Stimulated activated naive B cell treated with anti-CD40 and anti-IgM and Interleukin-4, amounts not matched to agents 10 μg/mL and 1 μg/mL and 100 μg/mL, for 72 hours (primary cell): ENCODE data around the gene ATP7A.
"Not testable (repeated sequence)": the region's sequence is repeated elsewhere in the genome, so short reads cannot be mapped to it uniquely, and the experiment has no call there.

ENCODE experiments used
- ATAC-seq, 2 donors: fragments of 150-1000 bp; cut with Tn5 transposase; replicated peaks; 2 replicates each; pipeline ENCODE4 v1.10.0; 2021; ENCODE audit warnings: moderate library complexity in 1 of 2
- DNase-seq: peaks from one replicate; pipeline ENCODE4 v3.0.0; 2021
- H3K27ac Mint-ChIP-seq: one replicate; pipeline ENCODE4 v1.8.0; 2022; ENCODE audit warnings: mild to moderate bottlenecking, mixed read lengths
- H3K27me3 Mint-ChIP-seq, 2 donors: one replicate each; pipeline ENCODE4 v1.8.0; 2022; ENCODE audit warnings: mixed read lengths in 2 of 2
- H3K36me3 Mint-ChIP-seq, 2 donors: one replicate each; pipeline ENCODE4 v1.8.0; 2022; ENCODE audit warnings: mixed read lengths in 2 of 2, mild to moderate bottlenecking in 1 of 2
- H3K4me1 Mint-ChIP-seq, 2 donors: one replicate each; pipeline ENCODE4 v1.8.0; 2022; ENCODE audit warnings: mixed read lengths in 2 of 2, mild to moderate bottlenecking in 1 of 2
- H3K4me3 Mint-ChIP-seq, 2 donors: one replicate each; pipeline ENCODE4 v1.8.0; 2022; ENCODE audit warnings: mild to moderate bottlenecking in 2 of 2, mixed read lengths in 2 of 2, moderate library complexity in 1 of 2
- H3K9me3 Mint-ChIP-seq, 2 donors: one replicate each; pipeline ENCODE4 v1.8.0; 2022; ENCODE audit warnings: mixed read lengths in 2 of 2, mild to moderate bottlenecking in 1 of 2

Gene ATP7A

DNA sequence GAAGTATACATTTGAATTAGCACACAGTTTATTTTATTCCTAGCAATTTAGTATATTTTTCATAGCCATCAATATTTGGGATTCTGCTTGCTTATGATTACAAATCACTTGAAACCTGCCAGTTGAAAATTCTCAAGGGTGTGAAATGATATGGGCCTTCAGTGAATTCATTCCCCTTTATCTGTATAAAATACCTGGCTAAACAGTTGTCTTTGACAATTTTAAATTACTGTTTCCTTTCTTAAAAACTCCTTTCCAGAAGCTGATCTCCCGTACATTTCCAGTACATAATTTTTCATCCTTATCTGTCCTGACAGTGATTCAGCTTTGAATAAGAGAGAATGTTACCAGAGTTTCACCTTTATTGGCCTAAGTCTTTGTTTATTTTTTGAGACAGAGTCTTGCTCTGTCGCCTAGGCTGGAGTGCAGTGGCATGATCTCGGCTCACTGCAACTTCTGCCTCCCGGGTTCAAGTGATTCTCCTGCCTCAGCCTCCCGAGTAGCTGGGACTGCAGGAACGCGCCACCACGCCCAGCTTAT is 13.9 kb downstream of the ATP7A start:
- H3K36me3 Mint-ChIP-seq: peaks cover 2 to 3% of the 10 kb centered on the region in 2 donors
- no peak for ATAC-seq
- no peaks in the 10 kb centered on the region for H3K27me3 Mint-ChIP-seq
- DNase-seq: no peak
- no peak overlapping the region for H3K27ac Mint-ChIP-seq
- H3K4me1 Mint-ChIP-seq: peaks cover 0 to 4% of the 10 kb centered on the region in 2 donors
- H3K4me3 Mint-ChIP-seq: no peak overlapping the region
- peaks cover 2 to 3% of the 10 kb centered on the region in 2 donors for H3K9me3 Mint-ChIP-seq

DNA sequence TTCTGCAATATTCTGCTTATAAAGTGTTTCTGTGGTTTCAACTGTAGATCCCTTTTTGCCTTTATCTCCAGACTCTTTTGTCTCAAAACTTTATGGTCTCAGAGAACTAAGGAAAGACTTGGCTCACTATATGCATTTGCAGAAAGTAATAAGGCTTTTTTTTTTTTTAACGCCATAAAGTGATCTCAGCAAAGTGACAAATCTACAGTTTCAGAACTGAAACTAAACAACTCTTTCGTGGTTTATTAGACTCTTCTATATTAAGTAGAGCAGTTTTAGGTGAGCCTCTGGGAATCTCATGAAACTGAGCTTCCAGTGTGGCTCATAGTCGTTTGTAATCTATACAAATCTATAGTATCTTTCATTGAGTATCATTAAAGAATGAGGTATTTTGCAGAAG is 15.3 kb downstream of the ATP7A start:
- no peak for DNase-seq

DNA sequence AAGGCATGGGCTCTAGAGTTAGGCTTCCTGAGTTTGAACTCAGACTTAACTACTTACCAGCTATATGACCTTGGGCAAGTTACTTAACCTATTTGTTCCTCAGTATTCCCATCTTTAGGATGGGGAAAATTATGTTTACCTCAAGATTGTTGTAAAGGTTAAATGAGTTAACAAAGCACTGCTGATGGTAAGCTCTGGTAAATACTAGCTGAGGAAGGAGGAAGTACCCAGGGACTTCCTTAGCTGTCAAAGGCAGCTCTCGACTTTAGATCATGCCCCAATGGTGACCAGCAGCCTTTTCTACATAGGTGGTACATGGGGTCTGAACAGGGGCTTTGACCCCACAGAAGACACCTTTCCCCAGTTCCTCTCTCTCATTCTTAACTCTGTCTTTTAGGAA is 20.1 kb downstream of the ATP7A start:
- DNase-seq: no peak
- Mint-ChIP-seq H3K9me3 (no peaks in the 10 kb centered on the region), H3K27me3 (no peaks in the 10 kb centered on the region), H3K4me1 (peaks cover 0 to 3% of the 10 kb centered on the region in 2 donors), H3K36me3 (no peaks in the 10 kb centered on the region), H3K4me3 (no peak overlapping the region), H3K27ac (no peak overlapping the region)
- peak in 1 of 2 donors; percentile 46 for ATAC-seq

More for the DNA sequence above, 15.3 kb downstream of the ATP7A start:
- no peaks in the 10 kb centered on the region for H3K27me3 Mint-ChIP-seq
- H3K36me3 Mint-ChIP-seq: peaks cover 2 to 3% of the 10 kb centered on the region in 2 donors
- no peak overlapping the region for H3K4me3 Mint-ChIP-seq
- H3K27ac Mint-ChIP-seq: no peak overlapping the region
- H3K9me3 Mint-ChIP-seq: peaks cover 2 to 3% of the 10 kb centered on the region in 2 donors
- ATAC-seq: no peak
- peaks cover 3 to 4% of the 10 kb centered on the region in 2 donors for H3K4me1 Mint-ChIP-seq

DNA sequence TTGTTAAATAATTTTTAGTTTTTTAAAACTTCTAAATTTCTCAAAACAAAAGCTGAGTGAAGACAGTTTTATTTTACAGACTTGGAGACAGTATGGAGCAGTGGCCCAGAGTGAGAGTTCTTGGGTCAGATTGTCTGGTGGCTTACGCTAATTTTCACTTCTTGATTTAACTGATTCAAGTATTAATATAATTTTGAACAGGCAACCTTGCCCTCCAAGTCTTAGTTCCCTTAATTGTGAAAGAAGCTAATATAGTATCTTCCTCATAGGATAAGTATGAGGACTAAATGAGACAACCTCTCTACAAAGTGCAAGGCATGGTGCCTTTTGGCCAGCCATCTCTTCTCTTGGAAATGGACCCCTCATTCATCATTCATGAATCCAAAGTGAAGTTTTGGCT is 25.4 kb downstream of the ATP7A start:
- no peaks in the 10 kb centered on the region for H3K9me3 Mint-ChIP-seq
- no peaks in the 10 kb centered on the region for H3K27me3 Mint-ChIP-seq
- no peaks in the 10 kb centered on the region for H3K36me3 Mint-ChIP-seq
- H3K4me1 Mint-ChIP-seq: no peaks in the 10 kb centered on the region
- no peak for DNase-seq
- ATAC-seq: no peak
- no peak overlapping the region for H3K4me3 Mint-ChIP-seq
- no peak overlapping the region for H3K27ac Mint-ChIP-seq

- no peak for ATAC-seq
- no peak overlapping the region for H3K27ac Mint-ChIP-seq
- no peak overlapping the region for H3K4me3 Mint-ChIP-seq
- H3K9me3 Mint-ChIP-seq: no peaks in the 10 kb centered on the region
- H3K36me3 Mint-ChIP-seq: no peaks in the 10 kb centered on the region
- H3K27me3 Mint-ChIP-seq: no peaks in the 10 kb centered on the region
- no peaks in the 10 kb centered on the region for H3K4me1 Mint-ChIP-seq
- no peak for DNase-seq
Measured at GRCh38 chrX:77936299-77936698, 25.8 kb downstream of the ATP7A start.

DNA sequence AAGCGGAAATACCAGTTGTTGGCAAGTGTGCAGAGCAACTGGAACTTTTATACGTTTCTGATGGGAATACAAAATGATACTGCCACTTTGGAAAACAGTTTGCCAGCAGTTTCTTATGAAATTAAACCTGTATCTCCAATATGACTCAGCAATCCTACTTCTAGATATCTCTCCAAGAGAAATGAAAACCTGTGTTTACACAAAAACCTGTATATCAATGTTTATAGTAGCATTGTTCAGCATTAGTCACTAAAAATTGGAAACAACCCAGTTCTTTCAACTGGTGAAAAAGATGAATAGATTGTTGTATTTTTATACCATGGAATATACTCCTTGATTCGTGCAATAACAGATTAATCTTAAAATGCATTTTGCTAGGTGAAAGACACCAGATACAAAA is 26.8 kb downstream of the ATP7A start:
- Mint-ChIP-seq H3K36me3 (no peaks in the 10 kb centered on the region), H3K4me1 (peaks cover 0 to under 1% of the 10 kb centered on the region in 2 donors), H3K4me3 (no peak overlapping the region), H3K27ac (no peak overlapping the region), H3K9me3 (no peaks in the 10 kb centered on the region), H3K27me3 (no peaks in the 10 kb centered on the region)
- ATAC-seq (no peak), DNase-seq (no peak)

GRCh38 chrX:77938083-77938680 is 27.7 kb downstream of the ATP7A start:
- H3K9me3 Mint-ChIP-seq: no peaks in the 10 kb centered on the region
- H3K4me3 Mint-ChIP-seq: no peak overlapping the region
- H3K27me3 Mint-ChIP-seq: no peaks in the 10 kb centered on the region
- no peak overlapping the region for H3K27ac Mint-ChIP-seq
- peaks cover 0 to 5% of the 10 kb centered on the region in 2 donors for H3K4me1 Mint-ChIP-seq
- DNase-seq: no peak
- no peak for ATAC-seq
- no peaks in the 10 kb centered on the region for H3K36me3 Mint-ChIP-seq

- H3K36me3 Mint-ChIP-seq, H3K4me1 Mint-ChIP-seq, DNase-seq, H3K27ac Mint-ChIP-seq, H3K27me3 Mint-ChIP-seq, ATAC-seq, H3K4me3 Mint-ChIP-seq, H3K9me3 Mint-ChIP-seq: not testable (repeated sequence)
Measured at GRCh38 chrX:77945031-77945430, 34.5 kb downstream of the ATP7A start.

- Mint-ChIP-seq H3K4me1 (peaks cover 0 to 5% of the 10 kb centered on the region in 2 donors), H3K9me3 (no peaks in the 10 kb centered on the region), H3K4me3 (no peak overlapping the region), H3K27ac (no peak overlapping the region), H3K36me3 (peaks cover 5 to 8% of the 10 kb centered on the region in 2 donors), H3K27me3 (no peaks in the 10 kb centered on the region)
- DNase-seq: no peak
- ATAC-seq: no peak
Measured at GRCh38 chrX:77945910-77946545, 35.5 kb downstream of the ATP7A start.

- H3K36me3 Mint-ChIP-seq: peaks cover 5 to 8% of the 10 kb centered on the region in 2 donors
- no peak for ATAC-seq
- H3K4me3 Mint-ChIP-seq: no peak overlapping the region
- no peak for DNase-seq
- no peaks in the 10 kb centered on the region for H3K9me3 Mint-ChIP-seq
- no peak overlapping the region for H3K27ac Mint-ChIP-seq
- peaks cover 0 to 5% of the 10 kb centered on the region in 2 donors for H3K4me1 Mint-ChIP-seq
- H3K27me3 Mint-ChIP-seq: no peaks in the 10 kb centered on the region
Measured at GRCh38 chrX:77946571-77946970, 36.1 kb downstream of the ATP7A start.

GRCh38 chrX:77949840-77950239 is 39.3 kb downstream of the ATP7A start:
- no peak overlapping the region for H3K27ac Mint-ChIP-seq
- no peaks in the 10 kb centered on the region for H3K27me3 Mint-ChIP-seq
- no peaks in the 10 kb centered on the region for H3K9me3 Mint-ChIP-seq
- no peak overlapping the region for H3K4me3 Mint-ChIP-seq
- H3K4me1 Mint-ChIP-seq: peaks cover 0 to 2% of the 10 kb centered on the region in 2 donors
- DNase-seq (no peak), ATAC-seq (no peak)
- peaks cover 5 to 8% of the 10 kb centered on the region in 2 donors for H3K36me3 Mint-ChIP-seq

GRCh38 chrX:77952173-77952572 is 41.7 kb downstream of the ATP7A start:
- Mint-ChIP-seq H3K4me3 (no peak overlapping the region), H3K4me1 (peaks cover 0 to 2% of the 10 kb centered on the region in 2 donors), H3K27ac (no peak overlapping the region), H3K36me3 (peaks cover 7 to 15% of the 10 kb centered on the region in 2 donors), H3K27me3 (no peaks in the 10 kb centered on the region), H3K9me3 (no peaks in the 10 kb centered on the region)
- DNase-seq (no peak), ATAC-seq (no peak)

GRCh38 chrX:77953302-77953701 is 42.8 kb downstream of the ATP7A start:
- H3K9me3 Mint-ChIP-seq: peaks cover 0 to 3% of the 10 kb centered on the region in 2 donors
- no peak overlapping the region for H3K27ac Mint-ChIP-seq
- ATAC-seq (peak in 1 of 2 donors; percentile 23), DNase-seq (no peak)
- peaks cover 0 to 2% of the 10 kb centered on the region in 2 donors for H3K4me1 Mint-ChIP-seq
- no peak overlapping the region for H3K4me3 Mint-ChIP-seq
- H3K36me3 Mint-ChIP-seq: peaks cover 7 to 18% of the 10 kb centered on the region in 2 donors
- no peaks in the 10 kb centered on the region for H3K27me3 Mint-ChIP-seq

- Mint-ChIP-seq H3K27me3 (no peaks in the 10 kb centered on the region), H3K4me1 (peaks cover 0 to 2% of the 10 kb centered on the region in 2 donors), H3K27ac (no peak overlapping the region), H3K9me3 (peaks cover 0 to 4% of the 10 kb centered on the region in 2 donors), H3K4me3 (no peak overlapping the region), H3K36me3 (peaks cover 7 to 19% of the 10 kb centered on the region in 2 donors)
- DNase-seq (no peak), ATAC-seq (no peak)
Measured at GRCh38 chrX:77953708-77954107, 43.2 kb downstream of the ATP7A start.

GRCh38 chrX:77960567-77960966 is 50.1 kb downstream of the ATP7A start:
- H3K27ac Mint-ChIP-seq: no peak overlapping the region
- ATAC-seq: peak in 1 of 2 donors; percentile 60
- peaks cover 9 to 19% of the 10 kb centered on the region in 2 donors for H3K36me3 Mint-ChIP-seq
- no peaks in the 10 kb centered on the region for H3K27me3 Mint-ChIP-seq
- peaks cover 1 to 19% of the 10 kb centered on the region in 2 donors for H3K4me1 Mint-ChIP-seq
- no peak overlapping the region for H3K4me3 Mint-ChIP-seq
- peaks cover 3 to 4% of the 10 kb centered on the region in 2 donors for H3K9me3 Mint-ChIP-seq
- DNase-seq: no peak
